Liver (tissue), 9 donors: ENCODE results near the gene CFAP74. TPM values are rescaled to one million over a fixed set of nuclear protein-coding genes. Genes with fewer than 3 reads are reported as not detected.

Experiments used
- DNase-seq: peaks from one replicate; pipeline ENCODE4 v3.0.0-alpha.2; 2017; ENCODE audit warnings: low spot score
- H3K27ac ChIP-seq, 2 donors: one replicate each; pipeline ENCODE4 v1.7.0; 2013; ENCODE audit warnings: inconsistent platforms in 2 of 2, low read length in 2 of 2, control low read depth in 1 of 2, low read depth in 1 of 2, mild to moderate bottlenecking in 1 of 2
- H3K27me3 ChIP-seq, 4 donors: one replicate each; pipeline versions ENCODE4 v1.6.1 to v1.7.0; 2013; ENCODE audit warnings: low read length in 3 of 4, inconsistent platforms in 1 of 4, mild to moderate bottlenecking in 1 of 4, moderate library complexity in 1 of 4; ENCODE audit not compliant: control insufficient read depth in 4 of 4, insufficient read depth in 4 of 4
- H3K36me3 ChIP-seq, 4 donors: one replicate each; pipeline versions ENCODE4 v1.6.1 to v1.7.0; 2013; ENCODE audit warnings: low read length in 3 of 4, mild to moderate bottlenecking in 3 of 4, low read depth in 1 of 4, moderate library complexity in 1 of 4; ENCODE audit not compliant: control insufficient read depth in 4 of 4, insufficient read depth in 3 of 4
- H3K4me1 ChIP-seq, 4 donors: one replicate each; pipeline versions ENCODE4 v1.6.1 to v1.7.0; 2013; ENCODE audit warnings: low read length in 3 of 4, mild to moderate bottlenecking in 3 of 4, moderate library complexity in 1 of 4; ENCODE audit not compliant: control insufficient read depth in 4 of 4, insufficient read depth in 4 of 4
- H3K4me3 ChIP-seq, 3 donors: one replicate each; pipeline versions ENCODE4 v1.6.1 to v1.7.0; 2013; ENCODE audit warnings: low read length in 3 of 3, control low read depth in 1 of 3, low read depth in 1 of 3, mild to moderate bottlenecking in 1 of 3
- H3K9ac ChIP-seq, 2 donors: one replicate each; pipeline ENCODE4 v1.7.0; 2013; ENCODE audit warnings: low read length in 2 of 2, mild to moderate bottlenecking in 2 of 2, moderate library complexity in 2 of 2, control low read depth in 1 of 2, low read depth in 1 of 2
- H3K9me3 ChIP-seq, 4 donors: one replicate each; pipeline versions ENCODE4 v1.6.1 to v1.7.0; 2013; ENCODE audit warnings: low read length in 3 of 4; ENCODE audit not compliant: control insufficient read depth in 4 of 4
- ATF3 ChIP-seq: IDR thresholded peaks from 2 replicates; pipeline ENCODE4 v1.6.1; 2016; ENCODE audit warnings: antibody characterized with exemption
- EGR1 ChIP-seq, 2 donors: IDR thresholded peaks; 2 replicates each; pipeline ENCODE4 v1.6.1; 2016 to 2018; ENCODE audit warnings: antibody characterized with exemption in 2 of 2, low read depth in 2 of 2
- FOXA1 ChIP-seq: IDR thresholded peaks from 2 replicates; pipeline ENCODE4 v1.6.1; 2016; ENCODE audit warnings: antibody characterized with exemption
- FOXA2 ChIP-seq: IDR thresholded peaks from 2 replicates; pipeline ENCODE4 v1.6.1; 2016; ENCODE audit warnings: antibody characterized with exemption
- HNF4A ChIP-seq, 2 donors: conservative IDR thresholded peaks; 2 replicates each; pipeline ENCODE4 v1.6.1; 2016; ENCODE audit warnings: antibody characterized with exemption in 2 of 2, mild to moderate bottlenecking in 2 of 2
- HNF4G ChIP-seq: IDR thresholded peaks from 2 replicates; pipeline ENCODE4 v1.6.1; 2016; ENCODE audit warnings: antibody characterized with exemption
- JUND ChIP-seq, 2 donors: IDR thresholded peaks; 2 replicates each; pipeline ENCODE4 v1.6.1; 2016; ENCODE audit warnings: antibody characterized with exemption in 2 of 2
- NR2F2 ChIP-seq: IDR thresholded peaks from 2 replicates; pipeline ENCODE4 v1.6.1; 2016; ENCODE audit warnings: antibody characterized with exemption
- RAD21 ChIP-seq, 2 donors: IDR thresholded peaks; 2 replicates each; pipeline ENCODE4 v1.6.1; 2016; ENCODE audit warnings: antibody characterized with exemption in 2 of 2, mild to moderate bottlenecking in 2 of 2
- REST ChIP-seq: IDR thresholded peaks from 2 replicates; pipeline ENCODE4 v1.6.1; 2016; ENCODE audit warnings: antibody characterized with exemption, mild to moderate bottlenecking
- RXRA ChIP-seq, 2 donors: IDR thresholded peaks; 2 replicates each; pipeline ENCODE4 v1.6.1; 2017 to 2018; ENCODE audit warnings: antibody characterized with exemption in 2 of 2, mild to moderate bottlenecking in 1 of 2
- SP1 ChIP-seq: IDR thresholded peaks from 2 replicates; pipeline ENCODE4 v1.6.1; 2018; ENCODE audit warnings: antibody characterized with exemption, mild to moderate bottlenecking
- TAF1 ChIP-seq: conservative IDR thresholded peaks from 2 replicates; pipeline ENCODE4 v1.6.1; 2016; ENCODE audit warnings: antibody characterized with exemption, mild to moderate bottlenecking
- YY1 ChIP-seq: IDR thresholded peaks from 2 replicates; pipeline ENCODE4 v1.6.1; 2016; ENCODE audit warnings: antibody characterized with exemption, mild to moderate bottlenecking
- WGBS: extraction: QIAGEN DNeasy Blood & Tissue Kit; methylation state at CpG from one replicate; pipeline ENCODE4 v1.1.7; 2013; 5-methylcytosine and 5-hydroxymethylcytosine counted together
- polyA plus RNA-seq, 2 donors: library from polyadenylated mRNA; stranded (reverse) in 1 of 2; unstranded in 1 of 2; fragments of 200-250 nt in 1 of 2; fragments of >200 nt in 1 of 2; fragmentation: Nextera tagmentation in 1 of 2; extraction: Ambion mirVana in 1 of 2; gene quantifications; one replicate each; pipeline versions ENCODE4 v1.2.1 to v1.2.3, GENCODE V29; 2013 to 2015
- total RNA-seq, 2 donors: library from RNA; depleted of rRNA; stranded (reverse); fragments of >200 nt; gene quantifications; one replicate each; pipeline ENCODE4 v1.2.3, GENCODE V29; 2014
- TF ChIP-seq, protein P1 (sequence below): IDR thresholded peaks from 2 replicates; pipeline ENCODE4 v1.6.1; 2016; ENCODE audit warnings: antibody characterized with exemption
- TF ChIP-seq, protein P2 (sequence below): IDR thresholded peaks from 2 replicates; pipeline ENCODE4 v1.6.1; 2016; ENCODE audit warnings: antibody characterized with exemption
- TF ChIP-seq, protein P3 (sequence below): fragments of 150-350 bp; IDR thresholded peaks from 2 replicates; pipeline ENCODE4 v1.5.1; 2017; ENCODE audit warnings: improper control_type of control experiment, low read depth, low read length; ENCODE audit not compliant: missing input control
- donor health status: healthy.
- donor health status: healthy.
- donor health status: healthy.
- donor health status: healthy.
- donor health status: healthy.

CFAP74 gene
- total and polyA plus RNA-seq, 4 donors, result under 0.01 to 0.31 TPM; not detected in 2

GRCh38 chr1:2019172-2019543 lies 15.6 kb upstream of the CFAP74 start, which contains the start of gene GABRD (continued):
- no peak for TF ChIP-seq ATF3
- TF ChIP-seq TAF1, result no peak
- TF ChIP-seq FOXA1, result no peak
- TF ChIP-seq HNF4G, result no peak
- no peak for TF ChIP-seq RAD21 (IDR thresholded peaks at IDR 0.05)

- H3K9me3 ChIP-seq, result no peaks in the 10 kb centered on the region
- DNase-seq, result no peak
- 20% methylated on average over 48 of the region's 48 CpGs for WGBS
- no peaks in the 10 kb centered on the region for H3K36me3 ChIP-seq
- no peak overlapping the region for H3K27ac ChIP-seq
- H3K4me3 ChIP-seq, result no peak overlapping the region
- no peak for TF ChIP-seq HNF4A (conservative IDR thresholded peaks at IDR 0.05)
- no peak for TF ChIP-seq SP1
- no peak for TF ChIP-seq NR2F2
- TF ChIP-seq, protein P1, sequence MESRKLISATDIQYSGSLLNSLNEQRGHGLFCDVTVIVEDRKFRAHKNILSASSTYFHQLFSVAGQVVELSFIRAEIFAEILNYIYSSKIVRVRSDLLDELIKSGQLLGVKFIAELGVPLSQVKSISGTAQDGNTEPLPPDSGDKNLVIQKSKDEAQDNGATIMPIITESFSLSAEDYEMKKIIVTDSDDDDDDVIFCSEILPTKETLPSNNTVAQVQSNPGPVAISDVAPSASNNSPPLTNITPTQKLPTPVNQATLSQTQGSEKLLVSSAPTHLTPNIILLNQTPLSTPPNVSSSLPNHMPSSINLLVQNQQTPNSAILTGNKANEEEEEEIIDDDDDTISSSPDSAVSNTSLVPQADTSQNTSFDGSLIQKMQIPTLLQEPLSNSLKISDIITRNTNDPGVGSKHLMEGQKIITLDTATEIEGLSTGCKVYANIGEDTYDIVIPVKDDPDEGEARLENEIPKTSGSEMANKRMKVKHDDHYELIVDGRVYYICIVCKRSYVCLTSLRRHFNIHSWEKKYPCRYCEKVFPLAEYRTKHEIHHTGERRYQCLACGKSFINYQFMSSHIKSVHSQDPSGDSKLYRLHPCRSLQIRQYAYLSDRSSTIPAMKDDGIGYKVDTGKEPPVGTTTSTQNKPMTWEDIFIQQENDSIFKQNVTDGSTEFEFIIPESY, result no peak
- TF ChIP-seq YY1, result no peak
- TF ChIP-seq ATF3, result no peak
- no peak for TF ChIP-seq RXRA (IDR thresholded peaks at IDR 0.05)
- TF ChIP-seq JUND (IDR thresholded peaks at IDR 0.05), result no peak
- peaks cover 4 to 10% (median 7%) of the 10 kb centered on the region in 4 donors for H3K27me3 ChIP-seq
- H3K9ac ChIP-seq, result no peak overlapping the region
- H3K4me1 ChIP-seq, result peaks cover 0 to 8% (median 2%) of the 10 kb centered on the region in 4 donors
Measured at GRCh38 chr1:2018217-2019171, 14.9 kb upstream of the CFAP74 start.

DNA sequence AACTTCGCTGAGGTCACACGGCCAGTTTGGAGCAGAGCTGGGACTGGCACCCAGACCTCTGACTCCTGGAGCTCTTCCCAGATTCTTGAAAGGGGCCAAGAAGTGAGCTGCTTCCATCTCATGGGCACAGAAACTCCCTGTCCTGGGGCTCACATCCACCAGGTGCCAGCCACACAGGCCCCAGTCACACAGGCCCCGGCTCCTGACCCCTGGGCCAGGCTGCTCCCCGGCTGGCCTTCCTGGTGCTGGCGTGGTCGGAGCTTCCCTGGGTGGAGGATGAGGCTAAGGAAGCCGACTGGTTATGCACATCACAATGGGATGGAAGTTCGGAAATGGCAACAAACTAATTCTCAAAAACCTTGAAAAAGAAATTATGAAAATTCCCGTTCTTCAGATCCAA lies 12.5 kb upstream of the CFAP74 start:
- Histone ChIP-seq H3K4me1 (peaks cover 0 to 8% (median 2%) of the 10 kb centered on the region in 4 donors), H3K9me3 (no peaks in the 10 kb centered on the region), H3K9ac (no peak overlapping the region), H3K36me3 (no peaks in the 10 kb centered on the region), H3K4me3 (no peak overlapping the region), H3K27me3 (peaks cover 0 to 15% (median 7%) of the 10 kb centered on the region in 4 donors), H3K27ac (no peak overlapping the region)
- DNase-seq, result no peak
- 74% methylated on average over 9 of the region's 9 CpGs for WGBS
- TF ChIP-seq TAF1 (no peak), SP1 (no peak), JUND (IDR thresholded peaks at IDR 0.05) (no peak), NR2F2 (no peak), RAD21 (IDR thresholded peaks at IDR 0.05) (no peak), REST (no peak), YY1 (no peak), EGR1 (IDR thresholded peaks at IDR 0.05; ENCODE audit: low read depth in 2 of 2) (no peak), HNF4G (no peak), FOXA2 (no peak), FOXA1 (no peak), HNF4A (conservative IDR thresholded peaks at IDR 0.05) (no peak), RXRA (IDR thresholded peaks at IDR 0.05) (no peak), ATF3 (no peak)
- TF ChIP-seq, protein P1, result no peak
- TF ChIP-seq, protein P2, sequence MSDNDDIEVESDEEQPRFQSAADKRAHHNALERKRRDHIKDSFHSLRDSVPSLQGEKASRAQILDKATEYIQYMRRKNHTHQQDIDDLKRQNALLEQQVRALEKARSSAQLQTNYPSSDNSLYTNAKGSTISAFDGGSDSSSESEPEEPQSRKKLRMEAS, result no peak
- TF ChIP-seq, protein P3, sequence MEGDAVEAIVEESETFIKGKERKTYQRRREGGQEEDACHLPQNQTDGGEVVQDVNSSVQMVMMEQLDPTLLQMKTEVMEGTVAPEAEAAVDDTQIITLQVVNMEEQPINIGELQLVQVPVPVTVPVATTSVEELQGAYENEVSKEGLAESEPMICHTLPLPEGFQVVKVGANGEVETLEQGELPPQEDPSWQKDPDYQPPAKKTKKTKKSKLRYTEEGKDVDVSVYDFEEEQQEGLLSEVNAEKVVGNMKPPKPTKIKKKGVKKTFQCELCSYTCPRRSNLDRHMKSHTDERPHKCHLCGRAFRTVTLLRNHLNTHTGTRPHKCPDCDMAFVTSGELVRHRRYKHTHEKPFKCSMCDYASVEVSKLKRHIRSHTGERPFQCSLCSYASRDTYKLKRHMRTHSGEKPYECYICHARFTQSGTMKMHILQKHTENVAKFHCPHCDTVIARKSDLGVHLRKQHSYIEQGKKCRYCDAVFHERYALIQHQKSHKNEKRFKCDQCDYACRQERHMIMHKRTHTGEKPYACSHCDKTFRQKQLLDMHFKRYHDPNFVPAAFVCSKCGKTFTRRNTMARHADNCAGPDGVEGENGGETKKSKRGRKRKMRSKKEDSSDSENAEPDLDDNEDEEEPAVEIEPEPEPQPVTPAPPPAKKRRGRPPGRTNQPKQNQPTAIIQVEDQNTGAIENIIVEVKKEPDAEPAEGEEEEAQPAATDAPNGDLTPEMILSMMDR, result no peak
